MCF 10A (cell line): ENCODE data around the gene EMX1. TPM values are rescaled to one million over a fixed set of nuclear protein-coding genes. Genes with fewer than 3 reads are reported as not detected.

Source experiments
- BruUV-seq: library from RNA; stranded (reverse); fragments of 400-500 nt; replicated peaks from 2 replicates; lab custom pipeline; 2021; lab: Mats Ljungman, UMichigan
- CTCF ChIA-PET: fragments of 300-600 bp; sonication (Branson Sonifier 250); formaldehyde crosslinking; extraction: SDS; loops from one replicate; lab custom pipeline; 2021; ENCODE audit warnings: antibody characterized with exemption, inconsistent platforms; lab: Yijun Ruan, JAX
- POLR2A ChIA-PET: fragments of 300-600, 350-650 bp; sonication (Branson Sonifier 250); formaldehyde crosslinking; extraction: SDS; loops from one replicate; lab custom pipeline; 2020; ENCODE audit warnings: antibody characterized with exemption, inconsistent platforms; lab: Yijun Ruan, JAX
- DNase-seq: peaks from one replicate; pipeline ENCODE4 v3.0.0-alpha.2; 2018; ENCODE audit not compliant: unreplicated experiment
- H3K27ac Mint-ChIP-seq: one replicate; pipeline ENCODE4 v1.8.0; 2022; ENCODE audit warnings: mild to moderate bottlenecking, low read depth, mixed read lengths; ENCODE audit not compliant: unreplicated experiment
- H3K27me3 Mint-ChIP-seq: one replicate; pipeline ENCODE4 v1.8.0; 2022; ENCODE audit warnings: mixed read lengths; ENCODE audit not compliant: insufficient read depth, unreplicated experiment
- H3K36me3 Mint-ChIP-seq: one replicate; pipeline ENCODE4 v1.8.0; 2022; ENCODE audit warnings: mild to moderate bottlenecking, moderate library complexity, mixed read lengths; ENCODE audit not compliant: insufficient read depth, unreplicated experiment
- H3K4me1 Mint-ChIP-seq: one replicate; pipeline ENCODE4 v1.8.0; 2022; ENCODE audit warnings: mixed read lengths; ENCODE audit not compliant: insufficient read depth, unreplicated experiment
- H3K4me3 Mint-ChIP-seq: one replicate; pipeline ENCODE4 v1.8.0; 2022; ENCODE audit warnings: mild to moderate bottlenecking, moderate library complexity, mixed read lengths; ENCODE audit not compliant: unreplicated experiment
- H3K9me3 Mint-ChIP-seq: one replicate; pipeline ENCODE4 v1.8.0; 2022; ENCODE audit warnings: mixed read lengths; ENCODE audit not compliant: unreplicated experiment
- intact Hi-C: fragments of 100-400 bp; cut with micrococcal nuclease; formaldehyde crosslinking; loops from 2 replicates; pipeline ENCODE4 v1.14.1; 2022
- total RNA-seq: library from RNA; stranded (reverse); gene quantifications from 2 replicates; pipeline ENCODE4 v1.2.3, GENCODE V29; 2022
- TF ChIP-seq, protein P1 (sequence below): fragments of 200-600 bp; IDR thresholded peaks from one replicate; pipeline ENCODE4 v1.8.0; 2022; ENCODE audit warnings: antibody characterized with exemption, mild to moderate bottlenecking; ENCODE audit not compliant: unreplicated experiment

The EMX1 gene
- total RNA-seq, 1 experiment from 2014 or later, result not detected

DNA sequence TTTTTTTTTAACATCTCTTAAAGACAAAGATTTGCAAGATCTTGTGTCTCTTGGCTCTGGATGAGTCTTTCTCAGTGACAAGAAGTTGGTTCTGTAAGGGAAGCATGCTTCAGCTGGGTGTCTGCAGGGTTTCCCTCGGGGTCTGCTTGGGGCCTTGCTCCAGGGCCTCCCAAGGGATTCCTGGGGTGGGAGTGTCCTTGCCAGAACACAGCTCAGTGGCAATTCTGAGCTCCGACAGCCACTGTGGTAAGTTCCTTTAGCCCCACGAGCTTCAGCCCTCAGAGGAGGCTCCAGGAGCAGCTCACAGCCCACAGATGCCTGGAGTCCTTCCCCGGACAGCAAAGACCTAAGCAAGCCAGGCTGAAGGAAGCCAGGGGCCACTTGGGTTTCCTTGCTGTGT is 52.4 kb downstream of the EMX1 start:
- Mint-ChIP-seq H3K27ac (no peak overlapping the region), H3K27me3 (no peaks in the 10 kb centered on the region), H3K9me3 (no peaks in the 10 kb centered on the region), H3K4me3 (no peak overlapping the region), H3K4me1 (no peaks in the 10 kb centered on the region), H3K36me3 (peaks cover 12% of the 10 kb centered on the region)
- ChIA-PET POLR2A (no interaction called here), CTCF (interaction anchor here (0.5 to 2.6 kb wide), 6 partner anchors 9 to 1624 kb away, joined by 3 to 14 read pairs (median 4); no protein-coding TSS in a partner anchor)
- DNase-seq, result no peak
- TF ChIP-seq, protein P1, sequence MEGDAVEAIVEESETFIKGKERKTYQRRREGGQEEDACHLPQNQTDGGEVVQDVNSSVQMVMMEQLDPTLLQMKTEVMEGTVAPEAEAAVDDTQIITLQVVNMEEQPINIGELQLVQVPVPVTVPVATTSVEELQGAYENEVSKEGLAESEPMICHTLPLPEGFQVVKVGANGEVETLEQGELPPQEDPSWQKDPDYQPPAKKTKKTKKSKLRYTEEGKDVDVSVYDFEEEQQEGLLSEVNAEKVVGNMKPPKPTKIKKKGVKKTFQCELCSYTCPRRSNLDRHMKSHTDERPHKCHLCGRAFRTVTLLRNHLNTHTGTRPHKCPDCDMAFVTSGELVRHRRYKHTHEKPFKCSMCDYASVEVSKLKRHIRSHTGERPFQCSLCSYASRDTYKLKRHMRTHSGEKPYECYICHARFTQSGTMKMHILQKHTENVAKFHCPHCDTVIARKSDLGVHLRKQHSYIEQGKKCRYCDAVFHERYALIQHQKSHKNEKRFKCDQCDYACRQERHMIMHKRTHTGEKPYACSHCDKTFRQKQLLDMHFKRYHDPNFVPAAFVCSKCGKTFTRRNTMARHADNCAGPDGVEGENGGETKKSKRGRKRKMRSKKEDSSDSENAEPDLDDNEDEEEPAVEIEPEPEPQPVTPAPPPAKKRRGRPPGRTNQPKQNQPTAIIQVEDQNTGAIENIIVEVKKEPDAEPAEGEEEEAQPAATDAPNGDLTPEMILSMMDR, result no peak
- intact Hi-C loops, result no loop called here
- BruUV-seq, result no TSS peak

DNA sequence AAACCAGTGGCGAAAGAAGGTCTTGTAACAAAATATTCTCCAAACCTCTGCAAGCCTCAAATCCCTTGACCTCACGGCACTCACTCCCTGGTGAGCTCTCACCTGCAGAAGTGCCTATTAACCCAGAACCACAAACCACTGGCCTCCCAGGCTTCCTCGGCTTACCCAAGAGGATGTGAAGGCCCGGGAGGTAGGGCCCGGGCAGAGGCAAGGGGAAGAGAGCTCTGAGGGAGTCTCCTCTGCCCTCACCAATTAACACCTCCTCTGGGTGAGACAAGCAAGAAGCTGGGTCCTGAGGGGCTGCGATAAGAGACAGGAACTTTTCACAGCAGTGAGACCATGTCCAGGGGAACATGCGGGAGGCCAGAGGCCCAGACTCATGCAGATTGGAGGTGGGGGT is 53.7 kb downstream of the EMX1 start:
- CTCF ChIA-PET, result interaction anchor here (0.7 to 2.6 kb wide), 2 partner anchors 78 to 1169 kb away, joined by 3 to 14 read pairs; no protein-coding TSS in a partner anchor

DNA sequence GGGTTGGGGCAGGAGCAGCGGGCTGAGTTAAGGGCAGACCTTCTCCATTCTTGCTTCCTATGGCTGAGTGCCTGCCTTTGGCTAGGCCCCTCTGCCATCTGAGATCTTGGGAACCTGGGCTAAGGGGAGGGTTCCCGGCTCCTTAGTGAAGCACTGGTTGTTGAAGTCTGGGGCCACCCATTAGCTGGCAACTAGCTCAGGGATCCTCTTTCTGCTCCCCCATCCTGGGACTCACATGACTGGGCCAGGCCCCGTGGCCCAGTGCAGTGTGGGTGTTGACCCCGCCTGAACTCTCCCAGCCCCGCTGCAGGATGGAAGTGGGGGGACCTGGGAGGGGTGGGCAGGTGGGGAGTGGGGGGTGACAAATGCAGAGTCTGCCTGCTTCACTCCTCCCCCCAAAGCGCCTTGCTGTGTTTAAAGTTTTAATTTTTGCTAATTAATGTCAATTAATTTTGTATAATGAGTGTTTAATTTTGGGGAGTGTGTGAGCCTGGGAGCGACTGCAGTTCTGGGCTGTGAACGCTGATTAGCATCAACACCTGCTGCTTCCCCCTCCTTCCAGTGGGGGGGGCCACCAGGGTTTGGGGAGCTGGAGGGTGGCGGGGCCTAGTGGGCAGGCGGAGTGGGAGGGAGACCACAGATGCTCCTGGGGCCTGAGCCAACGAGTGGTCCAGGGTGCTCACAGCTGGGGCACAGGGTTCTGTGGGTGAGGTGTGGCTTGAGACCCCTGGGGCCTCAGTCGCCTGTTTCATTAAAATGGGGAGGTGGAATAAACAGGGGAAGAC is 55.2 kb downstream of the EMX1 start:
- CTCF ChIA-PET, result interaction anchor here (0.6 to 5.4 kb wide), 12 partner anchors 12 to 224 kb away, joined by 3 to 90 read pairs (median 6); partner anchors contain the start of gene SPR
- Mint-ChIP-seq H3K36me3 (peaks cover 12% of the 10 kb centered on the region), H3K27me3 (no peaks in the 10 kb centered on the region), H3K4me1 (no peaks in the 10 kb centered on the region), H3K27ac (no peak overlapping the region), H3K4me3 (no peak overlapping the region), H3K9me3 (no peaks in the 10 kb centered on the region)
- TF ChIP-seq, protein P1, result no peak
- BruUV-seq, result no TSS peak
- POLR2A ChIA-PET, result interaction anchor here (0.6 to 0.7 kb wide), 2 partner anchors 78 to 86 kb away, joined by 3 read pairs; partner anchors contain the start of gene SPR
- no peak for DNase-seq
- intact Hi-C loops, result loop anchor here (1.0 kb wide), 1 partner anchor 80 kb away; no protein-coding TSS in a partner anchor

More for the DNA sequence above, 53.7 kb downstream of the EMX1 start:
- no peak overlapping the region for H3K4me3 Mint-ChIP-seq
- BruUV-seq, result no TSS peak
- H3K36me3 Mint-ChIP-seq, result peaks cover 12% of the 10 kb centered on the region
- POLR2A ChIA-PET, result no interaction called here
- no peaks in the 10 kb centered on the region for H3K4me1 Mint-ChIP-seq
- intact Hi-C loops, result no loop called here
- H3K27ac Mint-ChIP-seq, result no peak overlapping the region
- H3K27me3 Mint-ChIP-seq, result no peaks in the 10 kb centered on the region
- no peaks in the 10 kb centered on the region for H3K9me3 Mint-ChIP-seq
- no peak for DNase-seq
- TF ChIP-seq, protein P1, result no peak

DNA sequence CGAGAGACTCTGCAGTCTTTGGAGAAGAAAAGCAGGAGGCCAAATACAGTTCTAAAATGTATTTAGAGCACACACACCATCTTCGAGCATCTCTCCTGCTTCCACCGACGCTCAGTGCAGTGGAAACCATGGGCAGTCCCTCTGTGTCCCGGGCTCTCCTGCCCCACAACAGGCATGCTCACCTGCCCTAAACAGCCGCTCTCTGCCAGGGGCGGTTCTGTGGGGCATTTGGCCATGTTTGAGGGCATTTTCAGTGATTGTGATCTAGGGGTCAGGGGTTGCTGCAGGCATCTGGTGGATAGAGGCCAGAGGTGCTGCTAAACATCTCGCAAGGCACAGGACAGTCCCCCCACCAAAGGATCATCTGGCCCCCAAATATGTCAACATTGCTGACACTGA is 55.8 kb downstream of the EMX1 start:
- H3K36me3 Mint-ChIP-seq, result peaks cover 12% of the 10 kb centered on the region

More for the DNA sequence above, 55.8 kb downstream of the EMX1 start:
- no peak overlapping the region for H3K4me3 Mint-ChIP-seq
- no peaks in the 10 kb centered on the region for H3K9me3 Mint-ChIP-seq
- H3K27me3 Mint-ChIP-seq, result no peaks in the 10 kb centered on the region
- H3K4me1 Mint-ChIP-seq, result no peaks in the 10 kb centered on the region
- TF ChIP-seq, protein P1, result no peak
- no TSS peak for BruUV-seq
- intact Hi-C loops, result loop anchor here (1.0 kb wide), 1 partner anchor 81 kb away; no protein-coding TSS in a partner anchor
- CTCF ChIA-PET, result interaction anchor here (0.8 to 5.4 kb wide), 15 partner anchors 9 to 223 kb away, joined by 3 to 90 read pairs (median 6); partner anchors contain the start of gene SPR
- no peak for DNase-seq
- POLR2A ChIA-PET, result interaction anchor here (0.7 to 0.9 kb wide), 2 partner anchors 79 to 80 kb away, joined by 3 read pairs; no protein-coding TSS in a partner anchor
- H3K27ac Mint-ChIP-seq, result no peak overlapping the region
